SW480 (cell line): ENCODE results near the gene PLXNA3.
"Not testable (repeated sequence)": the region's sequence is repeated elsewhere in the genome, so short reads cannot be mapped to it uniquely, and the experiment has no call there.

Experiments used
- DNase-seq: peaks from one replicate; pipeline ENCODE4 v3.0.0-alpha.2; 2016; ENCODE audit warnings: low spot score

PLXNA3 gene

DNA sequence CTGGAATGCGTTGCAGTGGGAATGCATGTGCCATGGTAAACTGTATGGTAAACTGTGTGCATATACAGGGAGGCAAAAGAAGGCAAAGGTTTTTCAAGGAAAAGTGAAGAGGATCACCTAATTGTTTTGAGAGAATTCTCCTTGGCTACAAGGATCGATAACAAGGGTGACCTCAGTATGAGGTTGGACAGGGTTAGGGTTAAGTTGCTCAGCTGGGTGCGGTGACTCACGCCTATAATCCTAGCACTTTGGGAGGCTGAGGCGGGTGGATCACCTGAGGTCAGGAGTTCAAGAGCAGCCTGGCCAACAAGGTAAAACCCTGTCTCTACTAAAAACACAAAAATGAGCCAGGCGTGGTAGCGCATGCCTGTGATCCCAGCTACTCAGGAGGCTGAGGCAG, 43.3 kb downstream of the PLXNA3 start:
- not testable (repeated sequence) for DNase-seq

GRCh38 chrX:154502098-154502497, 44.0 kb downstream of the PLXNA3 start:
- no peak for DNase-seq

DNA sequence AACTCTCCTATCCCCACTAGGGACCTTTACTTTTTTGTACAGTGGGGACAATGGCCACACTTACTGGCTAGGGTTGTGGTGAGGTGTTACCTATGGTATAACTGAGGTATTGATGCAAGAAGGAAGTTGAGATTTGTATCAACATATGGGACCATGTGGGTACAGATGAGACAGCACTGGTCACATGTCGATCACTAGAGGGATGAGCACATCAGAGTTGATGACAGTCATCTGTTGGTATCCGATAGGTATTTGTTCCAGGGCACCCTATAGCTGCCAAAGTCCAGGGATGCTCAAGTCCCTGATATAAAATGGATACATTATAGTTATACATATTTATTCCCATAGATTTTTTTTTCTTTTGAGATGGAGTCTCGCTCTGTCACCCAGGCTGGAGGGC, 44.9 kb downstream of the PLXNA3 start:
- DNase-seq: no peak

DNA sequence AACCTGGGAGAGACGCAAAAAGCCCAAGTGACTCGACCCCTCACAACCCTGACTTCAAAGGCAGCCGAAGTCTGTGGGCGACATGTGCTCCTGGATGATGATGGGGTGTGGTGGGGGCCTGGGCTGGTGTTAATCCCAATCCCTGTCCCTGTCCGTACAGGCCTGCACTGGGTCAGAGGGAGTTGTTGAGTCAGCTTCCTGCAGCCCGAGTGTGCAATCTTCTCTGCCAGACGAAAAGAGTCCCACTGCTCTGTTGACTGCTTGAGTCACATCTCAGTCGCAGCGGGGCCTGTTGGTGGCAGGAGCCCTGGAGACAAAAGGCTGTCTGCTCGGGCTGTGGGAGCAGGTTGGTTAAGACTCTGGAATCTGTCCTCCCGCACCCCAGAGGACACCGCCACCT, 47.7 kb downstream of the PLXNA3 start:
- DNase-seq: no peak

DNA sequence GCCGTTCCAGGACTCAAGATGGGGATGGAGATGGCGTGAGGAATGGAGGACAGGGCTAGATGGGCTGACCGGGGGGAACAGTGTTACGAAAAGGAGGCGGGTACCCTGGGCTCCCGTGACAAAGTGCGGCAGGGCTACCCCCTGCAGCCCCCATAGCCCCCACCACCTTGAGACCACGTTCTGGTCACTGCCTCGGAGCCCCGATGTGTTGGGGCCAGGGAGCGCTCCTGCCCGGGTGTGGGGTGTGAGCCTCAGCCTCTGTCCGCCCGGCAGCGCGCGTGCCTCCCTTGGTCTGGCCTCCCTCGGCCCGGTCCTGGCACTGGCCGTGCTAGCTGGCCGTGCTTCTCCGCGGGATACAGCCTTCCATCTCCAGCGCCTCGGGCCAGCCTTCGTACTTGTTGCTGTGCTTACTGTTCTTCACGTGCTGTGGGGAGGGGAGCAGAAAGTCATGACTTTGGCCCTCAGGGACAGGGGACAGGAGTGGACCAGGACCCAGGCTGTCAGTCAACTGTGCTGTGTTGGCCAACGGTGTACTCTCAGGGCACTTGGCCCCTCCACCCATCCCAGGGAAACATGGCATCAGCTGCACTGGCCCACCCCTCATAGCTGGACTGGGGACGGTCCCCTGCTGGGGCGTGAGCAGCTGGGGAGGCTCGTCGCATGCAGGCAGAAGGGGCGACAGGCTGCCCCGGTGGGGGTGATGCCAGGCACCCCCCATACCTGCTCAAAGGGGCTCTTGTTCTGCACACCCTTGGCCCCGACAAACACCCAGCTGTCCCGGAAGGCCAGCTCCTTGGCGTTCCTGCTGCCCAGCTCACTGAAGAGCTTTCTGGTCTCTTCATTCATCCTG, 48.6 kb downstream of the PLXNA3 start:
- no peak for DNase-seq

DNA sequence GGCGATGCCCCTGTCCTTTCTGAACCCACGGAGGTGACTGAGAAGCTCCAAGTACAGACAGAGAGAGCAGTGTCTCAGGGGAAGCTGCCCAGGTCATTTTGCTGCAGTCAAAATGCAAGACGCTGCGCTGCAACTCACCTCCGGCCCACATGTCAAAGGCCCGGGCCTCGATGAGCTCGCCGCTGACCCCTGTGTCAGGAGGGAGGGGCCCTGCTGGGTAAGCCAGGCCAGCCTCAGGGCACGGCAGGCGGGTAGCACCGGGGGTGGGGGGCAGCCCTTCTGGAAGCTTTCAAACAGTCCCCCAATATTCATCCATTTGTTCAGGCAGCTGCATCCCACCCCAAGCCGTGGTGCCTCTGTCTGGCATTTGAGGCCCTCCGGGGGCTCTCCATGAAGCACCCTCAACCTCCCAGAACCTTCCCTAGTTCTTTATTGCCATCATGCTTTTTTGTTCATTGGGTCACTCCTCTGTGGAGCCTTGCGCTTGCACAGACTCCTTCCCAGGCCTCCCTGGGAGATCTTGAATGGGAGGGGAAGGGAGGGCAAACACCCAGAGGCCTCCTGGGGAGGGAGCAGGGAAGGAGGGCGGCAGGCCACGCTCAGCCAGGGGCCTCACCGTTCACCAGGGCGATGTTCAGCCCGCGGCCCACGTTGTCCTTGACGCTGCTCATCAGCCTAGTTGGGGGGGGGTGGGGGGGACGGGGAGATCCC, 49.7 kb downstream of the PLXNA3 start:
- DNase-seq: no peak

GRCh38 chrX:154508384-154508745, 50.3 kb downstream of the PLXNA3 start:
- no peak for DNase-seq

GRCh38 chrX:154509455-154509854, 51.4 kb downstream of the PLXNA3 start:
- DNase-seq: no peak

DNA sequence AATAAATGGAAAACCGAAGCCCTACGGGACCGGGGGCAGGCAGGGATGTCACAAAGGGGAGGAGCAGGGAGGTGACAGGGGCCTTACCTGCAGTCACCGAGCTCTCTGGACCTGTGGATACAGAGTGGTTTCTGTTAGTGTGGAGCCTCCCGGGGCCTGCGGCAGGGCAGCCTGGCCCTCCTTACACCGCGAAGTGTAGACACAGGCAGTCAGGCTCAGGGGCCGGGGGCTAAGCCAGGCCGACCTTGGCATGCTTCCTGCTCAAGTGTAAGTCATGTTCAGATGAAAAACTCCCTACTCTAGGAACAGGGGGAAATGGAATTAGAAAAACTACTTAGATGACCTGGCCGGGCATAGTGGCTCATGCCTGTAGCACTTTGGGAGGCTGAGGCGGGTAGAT, 53.7 kb downstream of the PLXNA3 start:
- no peak for DNase-seq

- no peak for DNase-seq
These were observed 54.9 kb downstream of the PLXNA3 start for GRCh38 chrX:154512879-154513553.

- no peak for DNase-seq
These were observed 55.6 kb downstream of the PLXNA3 start for GRCh38 chrX:154513716-154514115.

DNA sequence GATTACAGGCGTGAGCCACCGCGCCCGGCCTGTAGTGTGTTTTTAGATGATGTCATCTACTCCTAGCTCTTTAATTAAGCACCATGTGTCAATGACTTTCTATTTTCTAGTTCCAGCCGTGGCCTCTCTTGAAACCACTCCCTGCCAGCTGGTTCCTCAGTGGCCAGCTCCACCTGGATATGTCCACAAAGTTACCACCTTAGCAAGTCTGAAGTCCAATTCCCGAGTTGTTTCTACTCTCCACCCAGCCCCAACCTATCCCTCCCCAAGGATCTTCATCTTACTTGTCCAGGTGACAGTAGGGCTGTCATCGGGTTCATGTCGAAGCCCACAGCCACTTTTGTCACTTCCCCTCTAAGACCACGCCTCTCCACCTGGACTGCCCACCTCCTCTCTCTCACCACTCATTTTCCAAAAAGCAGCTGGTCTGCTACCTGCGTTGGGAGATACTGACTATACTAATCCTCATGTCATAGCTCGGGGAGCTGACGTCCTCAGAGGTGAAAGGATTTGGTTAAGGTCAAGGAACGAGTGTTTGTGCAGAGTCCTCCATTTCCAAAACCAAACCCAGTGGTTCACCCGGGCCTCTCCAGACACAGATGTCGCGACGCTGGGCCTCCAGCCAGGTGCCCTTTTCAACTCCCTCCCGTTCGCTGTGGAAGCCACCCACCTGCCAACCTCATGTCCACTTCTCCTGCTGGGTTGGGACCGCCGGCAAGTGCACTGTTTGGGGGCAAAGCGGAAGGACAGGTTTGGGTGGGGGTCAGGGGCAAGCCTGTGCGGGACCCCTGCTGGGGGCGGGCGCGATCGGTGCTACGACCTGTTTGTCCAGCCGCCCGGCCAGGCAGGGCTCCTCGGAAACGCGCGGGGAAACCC, 57.2 kb downstream of the PLXNA3 start:
- DNase-seq: no peak

GRCh38 chrX:154515966-154516655, 58.0 kb downstream of the PLXNA3 start, which contains the start of gene FAM3A:
TSS of gene FAM3A (minus strand) at chrX:154516232. CDS start at chrX:154515772, 460 bp downstream.
- DNase-seq: peak; percentile 85

- no peak for DNase-seq
These were observed 58.6 kb downstream of the PLXNA3 start for GRCh38 chrX:154516656-154517100.

- no peak for DNase-seq
These were observed 59.2 kb downstream of the PLXNA3 start for GRCh38 chrX:154517101-154517781.

GRCh38 chrX:154519389-154519788, 61.3 kb downstream of the PLXNA3 start:
- DNase-seq: no peak

- DNase-seq: no peak
These were observed 67.8 kb downstream of the PLXNA3 start for GRCh38 chrX:154525606-154526490.

DNA sequence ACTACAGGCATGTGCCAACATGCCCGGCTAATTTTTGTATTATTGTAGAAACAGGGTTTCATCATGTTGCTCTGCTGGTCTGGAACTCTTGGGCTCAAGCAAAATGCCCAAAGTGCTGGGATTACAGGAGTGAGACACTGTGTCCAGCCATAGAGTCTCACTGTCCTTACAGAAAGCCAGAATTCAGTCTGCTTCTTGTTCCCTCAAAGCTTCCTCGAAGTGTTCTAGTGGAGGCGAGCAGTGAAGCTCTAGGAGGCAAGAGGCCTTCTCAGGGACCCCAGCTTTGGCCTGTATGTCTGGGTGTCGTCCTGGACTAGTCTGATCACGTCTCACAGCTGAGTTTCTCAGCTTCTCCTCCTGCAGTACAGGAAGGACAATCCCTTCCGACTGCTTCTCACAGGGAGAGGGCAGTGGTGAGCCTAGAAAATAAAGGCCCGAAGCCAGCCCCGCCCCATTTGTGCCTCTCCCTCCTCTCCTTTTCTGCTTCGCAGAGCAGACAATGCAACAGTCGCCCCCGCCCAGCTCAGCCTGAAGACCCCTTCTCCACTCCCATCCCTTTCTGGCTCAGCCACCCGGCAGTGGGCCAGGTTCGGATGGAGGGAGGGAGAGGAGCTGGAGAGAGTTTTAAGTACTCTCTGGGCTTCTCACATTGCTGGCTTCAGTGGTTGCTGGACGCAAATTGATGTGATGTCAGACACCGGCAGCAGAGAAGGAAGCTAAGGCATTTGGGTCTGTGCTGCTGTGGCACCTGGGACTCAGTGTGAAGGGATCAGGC, 69.0 kb downstream of the PLXNA3 start:
- DNase-seq: peak; percentile 73
